Measurements from ENCODE around the gene ILK. TPM values are rescaled to one million over a fixed set of nuclear protein-coding genes. Genes with fewer than 3 reads are reported as not detected.
A peak's percentile ranks its signal among the peaks of the same experiment; 100 is the strongest.

ILK gene
- total RNA-seq, 2 donors from 2014 or later, result 115 to 157 TPM

GRCh38 chr11:6608726-6609501 is 5.3 kb downstream of the ILK start:
- intact Hi-C loops (cut with DNase I), result loop anchor here (10.0 kb wide), 1 partner anchor 134 kb away; the partner anchor contains the start of gene TRIM3
- no peak overlapping the region for H3K4me3 ChIP-seq
- H3K9ac ChIP-seq (ENCODE audit: low read depth in 2 of 2, low read length in 2 of 2), result no peak overlapping the region
- peaks cover 20% of the 10 kb centered on the region for H3K4me1 ChIP-seq
- no peak for TF ChIP-seq CTCF (IDR thresholded peaks at IDR 0.05)
- DNase-seq, result peak; percentile 18
- peaks cover 23% of the 10 kb centered on the region for H3K36me3 ChIP-seq
- no peaks in the 10 kb centered on the region for H3K9me3 ChIP-seq
- H3K27ac ChIP-seq, result peak overlapping the region; percentile 89
- no peaks in the 10 kb centered on the region for H3K27me3 ChIP-seq

- Histone ChIP-seq H3K9ac (ENCODE audit: low read depth in 2 of 2, low read length in 2 of 2) (no peak overlapping the region), H3K4me3 (no peak overlapping the region), H3K36me3 (peaks cover 23% of the 10 kb centered on the region), H3K27me3 (no peaks in the 10 kb centered on the region), H3K27ac (no peak overlapping the region), H3K4me1 (peaks cover 20% of the 10 kb centered on the region), H3K9me3 (no peaks in the 10 kb centered on the region)
- DNase-seq, result peak; percentile 15
- TF ChIP-seq CTCF (IDR thresholded peaks at IDR 0.05), result no peak
- intact Hi-C loops (cut with DNase I), result loop anchor here (10.0 kb wide), 1 partner anchor 135 kb away; the partner anchor contains the start of gene TRIM3
Measured at GRCh38 chr11:6609502-6610015, 6.0 kb downstream of the ILK start.

- Histone ChIP-seq H3K4me1 (peaks cover 20% of the 10 kb centered on the region), H3K27me3 (no peaks in the 10 kb centered on the region), H3K27ac (no peak overlapping the region), H3K9me3 (no peaks in the 10 kb centered on the region), H3K9ac (ENCODE audit: low read depth in 2 of 2, low read length in 2 of 2) (no peak overlapping the region), H3K36me3 (peaks cover 23% of the 10 kb centered on the region), H3K4me3 (peak overlapping the region; percentile 76)
- peak; percentile 19 for DNase-seq
- TF ChIP-seq CTCF (IDR thresholded peaks at IDR 0.05), result no peak
- intact Hi-C loops (cut with DNase I), result no loop called here
Measured at GRCh38 chr11:6610591-6610990, 7.0 kb downstream of the ILK start.

- Histone ChIP-seq H3K4me1 (peaks cover 17% of the 10 kb centered on the region), H3K4me3 (peak overlapping the region; percentile 76), H3K9me3 (no peaks in the 10 kb centered on the region), H3K27ac (peak overlapping the region; percentile 100), H3K36me3 (peaks cover 23% of the 10 kb centered on the region), H3K9ac (ENCODE audit: low read depth in 2 of 2, low read length in 2 of 2) (peak overlapping the region; percentile 86 to 97), H3K27me3 (no peaks in the 10 kb centered on the region)
- no peak for TF ChIP-seq CTCF (IDR thresholded peaks at IDR 0.05)
- intact Hi-C loops (cut with DNase I), result no loop called here
- DNase-seq, result peak; percentile 47
Measured at GRCh38 chr11:6611092-6611962, 7.8 kb downstream of the ILK start.

GRCh38 chr11:6611963-6612212 is 8.3 kb downstream of the ILK start:
- Histone ChIP-seq H3K4me3 (peak overlapping the region; percentile 76), H3K27me3 (no peaks in the 10 kb centered on the region), H3K4me1 (peaks cover 14% of the 10 kb centered on the region), H3K27ac (peak overlapping the region; percentile 100), H3K9me3 (no peaks in the 10 kb centered on the region), H3K9ac (ENCODE audit: low read depth in 2 of 2, low read length in 2 of 2) (peak overlapping the region; percentile 86 to 97), H3K36me3 (peaks cover 23% of the 10 kb centered on the region)
- no peak for TF ChIP-seq CTCF (IDR thresholded peaks at IDR 0.05)
- intact Hi-C loops (cut with DNase I), result no loop called here
- no peak for DNase-seq
